ENCODE measurements around the gene CAV2.

DNA sequence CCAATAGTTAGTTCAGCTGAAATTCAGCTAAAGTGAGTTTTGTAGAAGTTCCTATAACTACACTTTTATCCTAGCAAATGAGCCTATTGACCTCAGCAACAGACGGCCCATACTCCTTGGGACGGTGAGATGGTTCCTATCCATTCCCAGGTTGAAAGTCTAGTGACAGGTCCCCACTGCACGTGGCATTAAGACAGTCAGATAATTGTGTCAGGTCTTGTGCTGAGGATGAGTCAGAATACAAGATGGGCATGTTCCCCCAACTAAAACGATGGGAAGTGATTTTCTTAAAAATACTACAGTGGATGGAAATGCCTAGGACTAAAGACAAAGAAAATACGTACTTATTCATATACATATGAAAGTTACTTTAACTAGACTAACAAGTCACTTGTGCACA is 27.4 kb downstream of the CAV2 start:
- TF ChIP-seq, protein P1, sequence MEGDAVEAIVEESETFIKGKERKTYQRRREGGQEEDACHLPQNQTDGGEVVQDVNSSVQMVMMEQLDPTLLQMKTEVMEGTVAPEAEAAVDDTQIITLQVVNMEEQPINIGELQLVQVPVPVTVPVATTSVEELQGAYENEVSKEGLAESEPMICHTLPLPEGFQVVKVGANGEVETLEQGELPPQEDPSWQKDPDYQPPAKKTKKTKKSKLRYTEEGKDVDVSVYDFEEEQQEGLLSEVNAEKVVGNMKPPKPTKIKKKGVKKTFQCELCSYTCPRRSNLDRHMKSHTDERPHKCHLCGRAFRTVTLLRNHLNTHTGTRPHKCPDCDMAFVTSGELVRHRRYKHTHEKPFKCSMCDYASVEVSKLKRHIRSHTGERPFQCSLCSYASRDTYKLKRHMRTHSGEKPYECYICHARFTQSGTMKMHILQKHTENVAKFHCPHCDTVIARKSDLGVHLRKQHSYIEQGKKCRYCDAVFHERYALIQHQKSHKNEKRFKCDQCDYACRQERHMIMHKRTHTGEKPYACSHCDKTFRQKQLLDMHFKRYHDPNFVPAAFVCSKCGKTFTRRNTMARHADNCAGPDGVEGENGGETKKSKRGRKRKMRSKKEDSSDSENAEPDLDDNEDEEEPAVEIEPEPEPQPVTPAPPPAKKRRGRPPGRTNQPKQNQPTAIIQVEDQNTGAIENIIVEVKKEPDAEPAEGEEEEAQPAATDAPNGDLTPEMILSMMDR (conservative IDR thresholded peaks at IDR 0.05) = no peak
- TF ChIP-seq ZFX (IDR thresholded peaks at IDR 0.05) = no peak
